ENCODE data around the gene ZSCAN18.

DNA sequence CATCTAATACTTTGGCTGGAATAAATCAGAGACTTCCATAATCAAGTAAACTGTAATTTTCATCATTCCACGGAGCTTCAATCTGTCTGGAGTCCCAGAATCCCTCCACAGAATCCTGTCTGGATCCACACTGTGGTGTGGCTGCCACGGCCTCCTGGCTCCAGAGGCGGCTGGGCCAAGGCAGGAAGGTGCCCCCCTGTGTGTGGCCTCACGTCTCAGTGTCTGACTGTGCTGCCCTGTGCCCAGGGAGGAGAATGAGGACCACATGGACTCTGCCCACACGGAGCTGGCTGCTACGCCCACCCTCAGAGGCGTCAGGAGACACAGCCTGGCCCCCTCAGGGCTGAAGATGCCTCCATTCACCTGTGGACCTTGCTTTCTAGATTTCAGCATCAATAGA is 51.2 kb downstream of the ZSCAN18 start:
- TF ChIP-seq, protein P1, sequence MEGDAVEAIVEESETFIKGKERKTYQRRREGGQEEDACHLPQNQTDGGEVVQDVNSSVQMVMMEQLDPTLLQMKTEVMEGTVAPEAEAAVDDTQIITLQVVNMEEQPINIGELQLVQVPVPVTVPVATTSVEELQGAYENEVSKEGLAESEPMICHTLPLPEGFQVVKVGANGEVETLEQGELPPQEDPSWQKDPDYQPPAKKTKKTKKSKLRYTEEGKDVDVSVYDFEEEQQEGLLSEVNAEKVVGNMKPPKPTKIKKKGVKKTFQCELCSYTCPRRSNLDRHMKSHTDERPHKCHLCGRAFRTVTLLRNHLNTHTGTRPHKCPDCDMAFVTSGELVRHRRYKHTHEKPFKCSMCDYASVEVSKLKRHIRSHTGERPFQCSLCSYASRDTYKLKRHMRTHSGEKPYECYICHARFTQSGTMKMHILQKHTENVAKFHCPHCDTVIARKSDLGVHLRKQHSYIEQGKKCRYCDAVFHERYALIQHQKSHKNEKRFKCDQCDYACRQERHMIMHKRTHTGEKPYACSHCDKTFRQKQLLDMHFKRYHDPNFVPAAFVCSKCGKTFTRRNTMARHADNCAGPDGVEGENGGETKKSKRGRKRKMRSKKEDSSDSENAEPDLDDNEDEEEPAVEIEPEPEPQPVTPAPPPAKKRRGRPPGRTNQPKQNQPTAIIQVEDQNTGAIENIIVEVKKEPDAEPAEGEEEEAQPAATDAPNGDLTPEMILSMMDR (IDR thresholded peaks at IDR 0.05; ENCODE audit: insufficient read depth, low read length), result no peak
- TF ChIP-seq, protein P2, sequence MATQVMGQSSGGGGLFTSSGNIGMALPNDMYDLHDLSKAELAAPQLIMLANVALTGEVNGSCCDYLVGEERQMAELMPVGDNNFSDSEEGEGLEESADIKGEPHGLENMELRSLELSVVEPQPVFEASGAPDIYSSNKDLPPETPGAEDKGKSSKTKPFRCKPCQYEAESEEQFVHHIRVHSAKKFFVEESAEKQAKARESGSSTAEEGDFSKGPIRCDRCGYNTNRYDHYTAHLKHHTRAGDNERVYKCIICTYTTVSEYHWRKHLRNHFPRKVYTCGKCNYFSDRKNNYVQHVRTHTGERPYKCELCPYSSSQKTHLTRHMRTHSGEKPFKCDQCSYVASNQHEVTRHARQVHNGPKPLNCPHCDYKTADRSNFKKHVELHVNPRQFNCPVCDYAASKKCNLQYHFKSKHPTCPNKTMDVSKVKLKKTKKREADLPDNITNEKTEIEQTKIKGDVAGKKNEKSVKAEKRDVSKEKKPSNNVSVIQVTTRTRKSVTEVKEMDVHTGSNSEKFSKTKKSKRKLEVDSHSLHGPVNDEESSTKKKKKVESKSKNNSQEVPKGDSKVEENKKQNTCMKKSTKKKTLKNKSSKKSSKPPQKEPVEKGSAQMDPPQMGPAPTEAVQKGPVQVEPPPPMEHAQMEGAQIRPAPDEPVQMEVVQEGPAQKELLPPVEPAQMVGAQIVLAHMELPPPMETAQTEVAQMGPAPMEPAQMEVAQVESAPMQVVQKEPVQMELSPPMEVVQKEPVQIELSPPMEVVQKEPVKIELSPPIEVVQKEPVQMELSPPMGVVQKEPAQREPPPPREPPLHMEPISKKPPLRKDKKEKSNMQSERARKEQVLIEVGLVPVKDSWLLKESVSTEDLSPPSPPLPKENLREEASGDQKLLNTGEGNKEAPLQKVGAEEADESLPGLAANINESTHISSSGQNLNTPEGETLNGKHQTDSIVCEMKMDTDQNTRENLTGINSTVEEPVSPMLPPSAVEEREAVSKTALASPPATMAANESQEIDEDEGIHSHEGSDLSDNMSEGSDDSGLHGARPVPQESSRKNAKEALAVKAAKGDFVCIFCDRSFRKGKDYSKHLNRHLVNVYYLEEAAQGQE (IDR thresholded peaks at IDR 0.05; ENCODE audit: insufficient replicate concordance, low read depth), result no peak
- no peak for TF ChIP-seq SPI1 (IDR thresholded peaks at IDR 0.05; ENCODE audit: borderline replicate concordance, low read depth)
- no peak for TF ChIP-seq GABPA (IDR thresholded peaks at IDR 0.05; ENCODE audit: low read depth)
